A549 (cell line): ENCODE measurements around the gene SMIM7.

Source experiments
- BCL3 ChIP-seq: fragments of >200 bp; sonication (Bioruptor Twin); formaldehyde crosslinking; IDR thresholded peaks from 3 replicates; pipeline ENCODE4 v1.6.1; 2016
- CTCF ChIP-seq: fragments of >200 bp; sonication (Bioruptor Twin); formaldehyde crosslinking; IDR thresholded peaks from 3 replicates; pipeline ENCODE4 v1.5.1; 2016
- EP300 ChIP-seq, 2 experiments: fragments of >200 bp; sonication (Bioruptor Twin); formaldehyde crosslinking; IDR thresholded peaks; 2 replicates in 1 of 2; 3 replicates in 1 of 2; pipeline ENCODE4 v1.6.1; 2016 to 2017
- FOXS1 ChIP-seq: fragments of 250-450 bp; sonication (Bioruptor Pico); IDR thresholded peaks from 2 replicates; pipeline ENCODE4 v1.5.0; 2020; ENCODE audit warnings: mild to moderate bottlenecking, moderate library complexity
- MAX ChIP-seq: IDR thresholded peaks from 2 replicates; pipeline ENCODE4 v1.6.1; 2012
- MYC ChIP-seq: IDR thresholded peaks from 2 replicates; pipeline ENCODE4 v1.6.1; 2012; ENCODE audit warnings: mild to moderate bottlenecking, inconsistent platforms, low read length, improper control_type of control experiment, borderline replicate concordance
- POLR2A ChIP-seq: IDR thresholded peaks from 2 replicates; pipeline ENCODE4 v1.6.1; 2012; ENCODE audit warnings: mild to moderate bottlenecking, low read length
- POLR2AphosphoS2 ChIP-seq: conservative IDR thresholded peaks from 2 replicates; pipeline ENCODE4 v1.6.1; 2012; ENCODE audit warnings: low read length, improper control_type of control experiment, inconsistent platforms
- RAD21 ChIP-seq, 2 experiments: fragments of >200 bp in 1 of 2; sonication (Bioruptor Twin) in 1 of 2; formaldehyde crosslinking in 1 of 2; IDR thresholded peaks in 1 of 2; conservative IDR thresholded peaks in 1 of 2; 2 replicates in 1 of 2; 3 replicates in 1 of 2; pipeline ENCODE4 v1.6.1; 2012 to 2018; ENCODE audit warnings: inconsistent platforms in 1 of 2
- RCOR1 ChIP-seq: fragments of 150-350 bp; IDR thresholded peaks from 2 replicates; pipeline ENCODE4 v1.6.1; 2014; ENCODE audit warnings: antibody characterized with exemption, low read length, low read depth
- REST ChIP-seq: fragments of 200-600 bp; sonication (generic); IDR thresholded peaks from 2 replicates; pipeline ENCODE4 v1.6.1; 2016; ENCODE audit warnings: antibody characterized with exemption, mild to moderate bottlenecking, moderate library complexity
- SMC3 ChIP-seq: fragments of >200 bp; sonication (Bioruptor Twin); formaldehyde crosslinking; IDR thresholded peaks from 3 replicates; pipeline ENCODE4 v1.6.1; 2018; ENCODE audit warnings: inconsistent platforms

- TF ChIP-seq CTCF: no peak
- no peak for TF ChIP-seq BCL3
- TF ChIP-seq POLR2A: no peak
- TF ChIP-seq FOXS1 (CRISPR knock-in tag): no peak
- TF ChIP-seq POLR2AphosphoS2: no peak
- no peak for TF ChIP-seq MAX
- no peak for TF ChIP-seq MYC
- TF ChIP-seq RCOR1: no peak
- TF ChIP-seq RAD21 (conservative IDR thresholded peaks at IDR 0.05 in 1 of 2, IDR thresholded peaks at IDR 0.05 in 1 of 2): no peak
- no peak for TF ChIP-seq REST
- no peak for TF ChIP-seq EP300 (IDR thresholded peaks at IDR 0.05)
- no peak for TF ChIP-seq SMC3
Measured at GRCh38 chr19:16661480-16662034, 1.6 kb upstream of the SMIM7 start.
